ENCODE results near the gene SARDH. TPM values are rescaled to one million over a fixed set of nuclear protein-coding genes. Genes with fewer than 3 reads are reported as not detected.

The SARDH gene
- polyA plus RNA-seq, 1 donor from 2014 or later, result not detected

- no peak overlapping the region for H3K9ac ChIP-seq (ENCODE audit: low read length)
- no peaks in the 10 kb centered on the region for H3K9me2 ChIP-seq (ENCODE audit: insufficient read depth, low read length)
- H2AFZ ChIP-seq (ENCODE audit: low read depth, low read length), result no peak overlapping the region
- no peaks in the 10 kb centered on the region for H4K20me1 ChIP-seq (ENCODE audit: insufficient read depth)
- H3K4me3 ChIP-seq (ENCODE audit: low read length), result no peak overlapping the region
- no peak overlapping the region for H3K4me2 ChIP-seq (ENCODE audit: low read length)
- H3F3A ChIP-seq (ENCODE audit: insufficient read depth, low read length, poor library complexity, severe bottlenecking), result no peaks in the 10 kb centered on the region
- TF ChIP-seq SMC3 (conservative IDR thresholded peaks at IDR 0.05; ENCODE audit: poor library complexity), result no peak
- no peak for TF ChIP-seq TAF1 (IDR thresholded peaks at IDR 0.05; ENCODE audit: low read depth)
- TF ChIP-seq CTCF (IDR thresholded peaks at IDR 0.05; ENCODE audit: poor library complexity, severe bottlenecking), result no peak
- no peaks in the 10 kb centered on the region for H3K27me3 ChIP-seq (ENCODE audit: insufficient read depth, low read depth, low read length)
- H3K9me3 ChIP-seq (ENCODE audit: low read length), result no peaks in the 10 kb centered on the region
- H3K27ac ChIP-seq (ENCODE audit: low read length), result no peak overlapping the region
- no peaks in the 10 kb centered on the region for H3K36me3 ChIP-seq (ENCODE audit: insufficient read depth, low read length)
- H3K79me2 ChIP-seq (replicated peaks; ENCODE audit: insufficient read depth, low read length), result no peaks in the 10 kb centered on the region
These were observed 84.5 kb downstream of the SARDH start for GRCh38 chr9:133653638-133654037.

- H3K9ac ChIP-seq (ENCODE audit: low read length), result no peak overlapping the region
- no peak overlapping the region for H3K27ac ChIP-seq (ENCODE audit: low read length)
- no peaks in the 10 kb centered on the region for H3K9me2 ChIP-seq (ENCODE audit: insufficient read depth, low read length)
- H4K20me1 ChIP-seq (ENCODE audit: insufficient read depth), result no peaks in the 10 kb centered on the region
- H3K36me3 ChIP-seq (ENCODE audit: insufficient read depth, low read length), result no peaks in the 10 kb centered on the region
- no peaks in the 10 kb centered on the region for H3K79me2 ChIP-seq (replicated peaks; ENCODE audit: insufficient read depth, low read length)
- H3K9me3 ChIP-seq (ENCODE audit: low read length), result no peaks in the 10 kb centered on the region
- TF ChIP-seq TAF1 (IDR thresholded peaks at IDR 0.05; ENCODE audit: low read depth), result no peak
- no peak for TF ChIP-seq RAD21 (conservative IDR thresholded peaks at IDR 0.05)
- TF ChIP-seq EP300 (conservative IDR thresholded peaks at IDR 0.05; ENCODE audit: poor library complexity, severe bottlenecking), result no peak
- TF ChIP-seq REST (IDR thresholded peaks at IDR 0.05; ENCODE audit: borderline replicate concordance), result no peak
- no peak for TF ChIP-seq CTCF (IDR thresholded peaks at IDR 0.05; ENCODE audit: poor library complexity, severe bottlenecking)
- TF ChIP-seq EZH2 (IDR thresholded peaks at IDR 0.05; ENCODE audit: borderline replicate concordance, insufficient read depth, low read length, poor library complexity, severe bottlenecking), result no peak
- TF ChIP-seq SMC3 (conservative IDR thresholded peaks at IDR 0.05; ENCODE audit: poor library complexity), result no peak
- no peak for TF ChIP-seq POLR2AphosphoS5 (IDR thresholded peaks at IDR 0.05)
- no peak for TF ChIP-seq MXI1 (conservative IDR thresholded peaks at IDR 0.05; ENCODE audit: poor library complexity, severe bottlenecking)
- H3F3A ChIP-seq (ENCODE audit: insufficient read depth, low read length, poor library complexity, severe bottlenecking), result no peaks in the 10 kb centered on the region
- no peak overlapping the region for H3K4me2 ChIP-seq (ENCODE audit: low read length)
- no peak overlapping the region for H2AFZ ChIP-seq (ENCODE audit: low read depth, low read length)
- no peaks in the 10 kb centered on the region for H3K27me3 ChIP-seq (ENCODE audit: insufficient read depth, low read depth, low read length)
- H3K4me3 ChIP-seq (ENCODE audit: low read length), result no peak overlapping the region
These were observed 88.1 kb downstream of the SARDH start for GRCh38 chr9:133650026-133650425.

Measured in neural cell (in vitro differentiated cells).